ENCODE measurements around the gene RITA1.
"Not testable (repeated sequence)": the region's sequence is repeated elsewhere in the genome, so short reads cannot be mapped to it uniquely, and the experiment has no call there.

RITA1 gene

GRCh38 chr12:113185180-113186032, at the start of gene RITA1, which contains the start of gene DDX54:
Gene RITA1 (plus strand): TSS chr12:113185721. CDS start chr12:113186747, 1,026 bp downstream.
Gene DDX54 (minus strand): TSS chr12:113185478. CDS start chr12:113185451, 27 bp downstream.
- peak within 1 kb of the TSS; percentile 74 for H3K4me3 ChIP-seq (ENCODE audit: low read length)
- TF ChIP-seq ZNF274 (IDR thresholded peaks at IDR 0.05; ENCODE audit: low read depth, low read length), result no peak

- TF ChIP-seq ZNF274 (IDR thresholded peaks at IDR 0.05; ENCODE audit: low read depth, low read length), result no peak
- H3K4me3 ChIP-seq (ENCODE audit: low read length), result no peak overlapping the region
Observed at GRCh38 chr12:113136128-113136989, 49.2 kb upstream of the RITA1 start.

GRCh38 chr12:113136990-113137511, 48.5 kb upstream of the RITA1 start:
- no peak for TF ChIP-seq ZNF274 (IDR thresholded peaks at IDR 0.05; ENCODE audit: low read depth, low read length)
- no peak overlapping the region for H3K4me3 ChIP-seq (ENCODE audit: low read length)

- TF ChIP-seq ZNF274 (IDR thresholded peaks at IDR 0.05; ENCODE audit: low read depth, low read length), result no peak
- no peak overlapping the region for H3K4me3 ChIP-seq (ENCODE audit: low read length)
Observed at GRCh38 chr12:113137861-113138783, 47.4 kb upstream of the RITA1 start.

GRCh38 chr12:113138826-113139225, 46.7 kb upstream of the RITA1 start:
- no peak overlapping the region for H3K4me3 ChIP-seq (ENCODE audit: low read length)
- TF ChIP-seq ZNF274 (IDR thresholded peaks at IDR 0.05; ENCODE audit: low read depth, low read length), result no peak

GRCh38 chr12:113140706-113141105, 44.8 kb upstream of the RITA1 start:
- H3K4me3 ChIP-seq (ENCODE audit: low read length), result no peak overlapping the region
- no peak for TF ChIP-seq ZNF274 (IDR thresholded peaks at IDR 0.05; ENCODE audit: low read depth, low read length)

GRCh38 chr12:113141716-113142115, 43.8 kb upstream of the RITA1 start:
- H3K4me3 ChIP-seq (ENCODE audit: low read length), result not testable (repeated sequence)

GRCh38 chr12:113142173-113142885, 43.2 kb upstream of the RITA1 start:
- H3K4me3 ChIP-seq (ENCODE audit: low read length), result no peak overlapping the region
- no peak for TF ChIP-seq ZNF274 (IDR thresholded peaks at IDR 0.05; ENCODE audit: low read depth, low read length)

- no peak for TF ChIP-seq ZNF274 (IDR thresholded peaks at IDR 0.05; ENCODE audit: low read depth, low read length)
- H3K4me3 ChIP-seq (ENCODE audit: low read length), result no peak overlapping the region
Observed at GRCh38 chr12:113142886-113143332, 42.6 kb upstream of the RITA1 start.

- TF ChIP-seq ZNF274 (IDR thresholded peaks at IDR 0.05; ENCODE audit: low read depth, low read length), result no peak
- no peak overlapping the region for H3K4me3 ChIP-seq (ENCODE audit: low read length)
Observed at GRCh38 chr12:113143959-113144358, 41.6 kb upstream of the RITA1 start.

GRCh38 chr12:113144806-113145205, 40.7 kb upstream of the RITA1 start:
- no peak overlapping the region for H3K4me3 ChIP-seq (ENCODE audit: low read length)
- no peak for TF ChIP-seq ZNF274 (IDR thresholded peaks at IDR 0.05; ENCODE audit: low read depth, low read length)

GRCh38 chr12:113145720-113146551, 39.6 kb upstream of the RITA1 start:
- no peak for TF ChIP-seq ZNF274 (IDR thresholded peaks at IDR 0.05; ENCODE audit: low read depth, low read length)
- no peak overlapping the region for H3K4me3 ChIP-seq (ENCODE audit: low read length)

Data from GM08714 (cell line).